HG03439 (cell line): Measurements from ENCODE around the gene RSBN1.
"Not testable (repeated sequence)": the region's sequence is repeated elsewhere in the genome, so short reads cannot be mapped to it uniquely, and the experiment has no call there.

Source experiments
- ATAC-seq: cut with Tn5 transposase; IDR thresholded peaks from one replicate; pipeline ENCODE4 v1.9.1; 2021; ENCODE audit warnings: mild to moderate bottlenecking, moderate library complexity; ENCODE audit not compliant: unreplicated experiment

Gene RSBN1

GRCh38 chr1:113749402-113749801 lies 62.9 kb downstream of the RSBN1 start:
- ATAC-seq: no peak

GRCh38 chr1:113747376-113747775 lies 64.9 kb downstream of the RSBN1 start:
- ATAC-seq: no peak

GRCh38 chr1:113745425-113745824 lies 66.9 kb downstream of the RSBN1 start:
- no peak for ATAC-seq

GRCh38 chr1:113744114-113744513 lies 68.2 kb downstream of the RSBN1 start:
- no peak for ATAC-seq

GRCh38 chr1:113742515-113742914 lies 69.8 kb downstream of the RSBN1 start:
- no peak for ATAC-seq

GRCh38 chr1:113734357-113735055 lies 77.8 kb downstream of the RSBN1 start:
- no peak for ATAC-seq

- no peak for ATAC-seq
Measured at GRCh38 chr1:113732802-113733201, 79.5 kb downstream of the RSBN1 start.

- ATAC-seq: no peak
Measured at GRCh38 chr1:113721010-113721409, 91.3 kb downstream of the RSBN1 start.

GRCh38 chr1:113718621-113719020 lies 93.7 kb downstream of the RSBN1 start:
- not testable (repeated sequence) for ATAC-seq

GRCh38 chr1:113717506-113717905 lies 94.8 kb downstream of the RSBN1 start:
- ATAC-seq: not testable (repeated sequence)

GRCh38 chr1:113714606-113715269 lies 97.5 kb downstream of the RSBN1 start:
- ATAC-seq: no peak
